HepG2 (cell line): ENCODE results near the gene MAP1LC3B. TPM values are rescaled to one million over a fixed set of nuclear protein-coding genes. Genes with fewer than 3 reads are reported as not detected.

Experiments used
- DPF2 ChIP-seq: sonication (generic); formaldehyde crosslinking; IDR thresholded peaks from 2 replicates; pipeline ENCODE4 v1.4.0; 2020; ENCODE audit warnings: mild to moderate bottlenecking, low read depth, missing genetic modification reagents, borderline replicate concordance
- PLRG1 ChIP-seq: fragments of 450-650 bp; conservative IDR thresholded peaks from 2 replicates; pipeline ENCODE4 v1.6.1; 2016
- RAD51 ChIP-seq: fragments of 450-650 bp; IDR thresholded peaks from 2 replicates; pipeline ENCODE4 v1.6.1; 2016; ENCODE audit warnings: borderline replicate concordance
- ZBTB7A ChIP-seq: sonication (generic); formaldehyde crosslinking; IDR thresholded peaks from 2 replicates; pipeline ENCODE4 v1.8.0; 2022; ENCODE audit warnings: mild to moderate bottlenecking, missing genetic modification reagents
- ZNF121 ChIP-seq: sonication (generic); formaldehyde crosslinking; IDR thresholded peaks from 2 replicates; pipeline ENCODE4 v1.5.0; 2020; ENCODE audit warnings: mild to moderate bottlenecking, missing genetic modification reagents
- ZNF136 ChIP-seq: sonication (generic); formaldehyde crosslinking; IDR thresholded peaks from 2 replicates; pipeline ENCODE4 v1.8.1; 2022; ENCODE audit warnings: low read depth, mild to moderate bottlenecking, moderate library complexity, missing genetic modification reagents
- ZNF546 ChIP-seq: sonication (generic); formaldehyde crosslinking; conservative IDR thresholded peaks from 2 replicates; pipeline ENCODE4 v1.8.1; 2023; ENCODE audit warnings: mild to moderate bottlenecking, missing genetic modification reagents
- ZNF660 ChIP-seq: sonication (generic); formaldehyde crosslinking; IDR thresholded peaks from 2 replicates; pipeline ENCODE4 v1.5.1; 2020; ENCODE audit warnings: mild to moderate bottlenecking, low read depth, missing genetic modification reagents, borderline replicate concordance
- ZNF816 ChIP-seq: sonication (generic); formaldehyde crosslinking; IDR thresholded peaks from 2 replicates; pipeline ENCODE4 v1.8.0; 2022; ENCODE audit warnings: missing genetic modification reagents, mild to moderate bottlenecking, borderline replicate concordance
- polyA plus RNA-seq, 8 experiments: library from polyadenylated mRNA; depleted of rRNA in 3 of 8; stranded (reverse) in 7 of 8; unstranded in 1 of 8; fragments of >200 nt; fragmentation: Illumina TruSeq in 4 of 8; extraction: Trizol in 4 of 8; gene quantifications; 2 replicates each; pipeline versions ENCODE4 v1.2.1 to v1.2.3, GENCODE V29; 2011 to 2016; ENCODE audit warnings: low read depth in 4 of 8, missing spikeins in 1 of 8, mixed read lengths in 1 of 8; ENCODE audit not compliant: insufficient read depth in 1 of 8
- total RNA-seq, 5 experiments: library from RNA; depleted of rRNA; stranded (reverse); fragments of >200 nt; fragmentation: Illumina TruSeq; extraction: Trizol; gene quantifications; 2 replicates each; pipeline ENCODE4 v1.2.3, GENCODE V29; 2016; ENCODE audit warnings: low read depth in 1 of 5
- TF ChIP-seq, protein P1 (sequence below), 2 experiments: fragments of 450-650 bp in 1 of 2; sonication (generic) in 1 of 2; formaldehyde crosslinking in 1 of 2; IDR thresholded peaks; 2 replicates each; pipeline versions ENCODE4 v1.6.1 to v1.8.0; 2016 to 2022; ENCODE audit warnings: antibody characterized with exemption in 1 of 2, mild to moderate bottlenecking in 1 of 2, missing genetic modification reagents in 1 of 2
- TF ChIP-seq, protein P2 (sequence below): sonication (generic); formaldehyde crosslinking; IDR thresholded peaks from 2 replicates; pipeline ENCODE4 v1.4.0; 2020; ENCODE audit warnings: mild to moderate bottlenecking, missing genetic modification reagents

Gene MAP1LC3B
- total and polyA plus RNA-seq, 2 of the 13 experiments (the other 11 are each of a cell fraction or from before 2014, with no cell fraction given) = 15.7 to 37.4 TPM

DNA sequence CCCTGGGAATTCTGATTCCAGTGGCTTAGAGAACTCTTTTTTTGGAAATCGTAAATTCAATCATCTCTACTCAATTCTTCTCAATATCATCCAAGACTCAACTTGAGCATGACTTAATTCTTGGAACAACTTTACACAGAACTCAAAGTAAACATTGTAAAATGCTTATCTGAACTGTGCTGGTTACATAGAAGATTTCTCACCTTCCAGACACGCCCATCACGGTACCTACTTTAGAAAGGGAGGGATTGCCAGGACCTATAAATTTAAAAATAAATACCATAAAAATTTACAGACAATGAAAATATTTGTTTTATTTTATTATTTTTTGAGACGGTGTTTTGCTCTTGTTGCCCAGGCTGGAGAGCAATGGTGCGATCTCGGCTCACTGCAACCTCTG, 26.5 kb downstream of the MAP1LC3B start (continued):
- TF ChIP-seq, protein P1, sequence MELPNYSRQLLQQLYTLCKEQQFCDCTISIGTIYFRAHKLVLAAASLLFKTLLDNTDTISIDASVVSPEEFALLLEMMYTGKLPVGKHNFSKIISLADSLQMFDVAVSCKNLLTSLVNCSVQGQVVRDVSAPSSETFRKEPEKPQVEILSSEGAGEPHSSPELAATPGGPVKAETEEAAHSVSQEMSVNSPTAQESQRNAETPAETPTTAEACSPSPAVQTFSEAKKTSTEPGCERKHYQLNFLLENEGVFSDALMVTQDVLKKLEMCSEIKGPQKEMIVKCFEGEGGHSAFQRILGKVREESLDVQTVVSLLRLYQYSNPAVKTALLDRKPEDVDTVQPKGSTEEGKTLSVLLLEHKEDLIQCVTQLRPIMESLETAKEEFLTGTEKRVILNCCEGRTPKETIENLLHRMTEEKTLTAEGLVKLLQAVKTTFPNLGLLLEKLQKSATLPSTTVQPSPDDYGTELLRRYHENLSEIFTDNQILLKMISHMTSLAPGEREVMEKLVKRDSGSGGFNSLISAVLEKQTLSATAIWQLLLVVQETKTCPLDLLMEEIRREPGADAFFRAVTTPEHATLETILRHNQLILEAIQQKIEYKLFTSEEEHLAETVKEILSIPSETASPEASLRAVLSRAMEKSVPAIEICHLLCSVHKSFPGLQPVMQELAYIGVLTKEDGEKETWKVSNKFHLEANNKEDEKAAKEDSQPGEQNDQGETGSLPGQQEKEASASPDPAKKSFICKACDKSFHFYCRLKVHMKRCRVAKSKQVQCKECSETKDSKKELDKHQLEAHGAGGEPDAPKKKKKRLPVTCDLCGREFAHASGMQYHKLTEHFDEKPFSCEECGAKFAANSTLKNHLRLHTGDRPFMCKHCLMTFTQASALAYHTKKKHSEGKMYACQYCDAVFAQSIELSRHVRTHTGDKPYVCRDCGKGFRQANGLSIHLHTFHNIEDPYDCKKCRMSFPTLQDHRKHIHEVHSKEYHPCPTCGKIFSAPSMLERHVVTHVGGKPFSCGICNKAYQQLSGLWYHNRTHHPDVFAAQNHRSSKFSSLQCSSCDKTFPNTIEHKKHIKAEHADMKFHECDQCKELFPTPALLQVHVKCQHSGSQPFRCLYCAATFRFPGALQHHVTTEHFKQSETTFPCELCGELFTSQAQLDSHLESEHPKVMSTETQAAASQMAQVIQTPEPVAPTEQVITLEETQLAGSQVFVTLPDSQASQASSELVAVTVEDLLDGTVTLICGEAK (IDR thresholded peaks at IDR 0.05) = no peak
- TF ChIP-seq, protein P1 (CRISPR knock-in tag; IDR thresholded peaks at IDR 0.05) = no peak
- TF ChIP-seq RAD51 (no peak), ZBTB7A (CRISPR knock-in tag) (no peak), ZNF660 (CRISPR knock-in tag) (no peak), ZNF546 (no peak), DPF2 (no peak), PLRG1 (no peak), ZNF816 (CRISPR knock-in tag) (no peak), ZNF121 (CRISPR knock-in tag) (no peak), ZNF136 (CRISPR knock-in tag) (no peak)
- TF ChIP-seq, protein P2, sequence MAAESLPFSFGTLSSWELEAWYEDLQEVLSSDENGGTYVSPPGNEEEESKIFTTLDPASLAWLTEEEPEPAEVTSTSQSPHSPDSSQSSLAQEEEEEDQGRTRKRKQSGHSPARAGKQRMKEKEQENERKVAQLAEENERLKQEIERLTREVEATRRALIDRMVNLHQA (CRISPR knock-in tag) = no peak
